GM18873 (cell line): Measurements from ENCODE around the gene SP100.

Experiments used
- ATAC-seq: cut with Tn5 transposase; IDR thresholded peaks from one replicate; pipeline ENCODE4 v1.9.1; 2021; ENCODE audit warnings: mild to moderate bottlenecking, moderate library complexity, moderate number of reproducible peaks; ENCODE audit not compliant: unreplicated experiment, low FRiP score

The SP100 gene

GRCh38 chr2:230592775-230593174 is 176.8 kb downstream of the SP100 start:
- ATAC-seq, result no peak
